Fibroblast of lung (primary cell): ENCODE data around the gene LARGE2.

Experiments used
- CTCF ChIP-seq, 2 donors: IDR thresholded peaks in 1 of 2; conservative IDR thresholded peaks in 1 of 2; 1 replicate in 1 of 2; 2 replicates in 1 of 2; pipeline ENCODE4 v1.5.1; 2011 to 2012; ENCODE audit warnings: low read length in 2 of 2, control low read depth in 1 of 2, inconsistent platforms in 1 of 2, low read depth in 1 of 2, mild to moderate bottlenecking in 1 of 2
- EZH2 ChIP-seq: IDR thresholded peaks from 2 replicates; pipeline ENCODE4 v1.5.1; 2012; ENCODE audit warnings: low read length, control low read depth, mild to moderate bottlenecking; ENCODE audit errors: missing control alignments

GRCh38 chr11:45934580-45935318, 12.3 kb downstream of the LARGE2 start:
- TF ChIP-seq CTCF (conservative IDR thresholded peaks at IDR 0.05 in 1 of 2, IDR thresholded peaks at IDR 0.05 in 1 of 2; ENCODE audit: low read depth in 1 of 2, low read length in 2 of 2) (no peak), EZH2 (no peak)
